ELR (cell line): Measurements from ENCODE around the gene PIEZO1.
"Not testable (repeated sequence)": the region's sequence is repeated elsewhere in the genome, so short reads cannot be mapped to it uniquely, and the experiment has no call there.

Experiments
- DNase-seq: peaks from one replicate; pipeline ENCODE4 v3.0.0-alpha.2; 2015; ENCODE audit warnings: low read depth

PIEZO1 gene

DNA sequence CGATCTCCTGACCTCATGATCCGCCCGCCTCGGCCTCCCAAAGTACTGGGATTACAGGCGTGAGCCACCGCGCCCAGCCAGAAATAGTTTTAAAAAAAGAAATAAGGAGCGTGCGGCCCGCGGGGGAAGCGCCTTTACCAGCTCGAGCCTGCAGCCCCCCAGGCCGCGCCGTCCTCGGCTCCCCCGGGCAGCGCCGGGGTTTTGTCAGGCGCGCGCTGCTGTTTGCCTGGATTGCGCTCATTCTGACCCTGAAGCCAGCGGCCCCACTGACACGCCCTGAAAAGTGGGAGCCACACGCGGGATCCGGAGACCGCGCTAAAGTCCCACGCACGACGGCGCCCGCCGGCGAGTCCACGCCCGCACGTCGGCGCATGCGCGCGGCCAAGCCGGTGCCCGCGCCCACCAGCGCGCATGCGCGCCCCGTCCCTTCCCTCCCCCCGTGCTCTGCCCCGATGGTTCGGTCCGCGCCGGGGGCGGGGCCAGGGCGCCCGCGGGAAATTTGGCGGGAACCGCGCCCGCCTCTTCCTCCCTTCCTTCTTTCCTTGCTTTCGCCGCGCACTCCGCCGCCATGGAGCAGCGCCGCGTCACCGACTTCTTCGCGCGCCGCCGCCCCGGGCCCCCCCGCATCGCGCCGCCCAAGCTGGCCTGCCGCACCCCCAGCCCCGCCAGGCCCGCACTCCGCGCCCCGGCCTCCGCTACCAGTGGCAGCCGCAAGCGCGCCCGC lies 18.4 kb upstream of the PIEZO1 start, which contains the start of gene CDT1:
Gene CDT1, plus strand, starts transcription at position 526 of the 724 bp plus-strand sequence. Its CDS starts 43 bp downstream, at position 569.
- peak; percentile 86 for DNase-seq

DNA sequence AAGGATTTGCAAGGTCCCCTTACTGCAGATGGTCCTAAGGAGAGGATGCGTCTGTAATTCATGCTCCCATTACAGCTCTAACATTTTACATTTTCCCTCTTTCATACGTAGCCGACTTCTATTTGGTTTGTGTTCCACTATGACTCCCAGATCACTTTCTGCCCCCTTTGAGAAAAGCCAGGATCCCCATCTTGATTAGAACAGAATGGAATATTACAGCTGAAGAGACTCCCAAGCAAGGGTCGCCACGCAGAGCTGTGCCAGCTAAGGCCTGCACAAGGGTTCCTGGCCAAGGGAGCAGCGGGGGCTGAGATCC lies 15.2 kb upstream of the PIEZO1 start:
- no peak for DNase-seq

DNA sequence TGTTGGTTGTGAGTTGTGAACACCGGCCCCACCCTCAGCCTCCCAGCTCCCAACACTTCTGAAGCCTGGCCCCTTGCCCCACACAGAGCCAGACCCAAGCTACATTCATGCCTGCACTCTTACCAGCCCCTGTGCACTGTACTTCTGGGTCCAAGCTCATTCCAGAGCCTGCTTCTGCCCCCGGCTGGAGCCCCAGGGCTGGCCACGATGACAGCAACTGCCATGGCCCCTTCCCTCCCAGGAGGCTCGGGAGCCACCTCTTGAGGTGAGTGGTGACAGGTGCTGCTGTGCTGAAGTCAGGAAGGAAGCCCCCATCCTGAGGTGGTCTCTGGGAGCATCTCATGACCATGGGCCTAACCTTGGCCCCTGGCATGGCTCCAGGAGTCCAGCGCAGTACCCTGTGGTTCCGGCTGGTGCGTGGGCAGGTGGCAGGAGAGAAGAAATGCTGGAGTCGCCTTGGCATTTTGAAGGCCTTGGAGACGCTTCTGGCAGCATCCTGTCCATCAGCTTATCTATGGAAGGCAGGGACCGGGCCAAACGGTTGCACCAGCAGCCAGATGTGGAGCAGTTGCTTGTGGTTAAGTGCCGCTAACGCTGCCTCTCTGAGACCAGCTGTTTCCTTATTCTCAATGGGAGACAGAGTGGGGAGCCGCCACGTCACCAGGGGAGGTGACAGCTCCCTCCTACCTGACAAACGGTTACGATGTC lies 14.7 kb upstream of the PIEZO1 start:
- no peak for DNase-seq

DNA sequence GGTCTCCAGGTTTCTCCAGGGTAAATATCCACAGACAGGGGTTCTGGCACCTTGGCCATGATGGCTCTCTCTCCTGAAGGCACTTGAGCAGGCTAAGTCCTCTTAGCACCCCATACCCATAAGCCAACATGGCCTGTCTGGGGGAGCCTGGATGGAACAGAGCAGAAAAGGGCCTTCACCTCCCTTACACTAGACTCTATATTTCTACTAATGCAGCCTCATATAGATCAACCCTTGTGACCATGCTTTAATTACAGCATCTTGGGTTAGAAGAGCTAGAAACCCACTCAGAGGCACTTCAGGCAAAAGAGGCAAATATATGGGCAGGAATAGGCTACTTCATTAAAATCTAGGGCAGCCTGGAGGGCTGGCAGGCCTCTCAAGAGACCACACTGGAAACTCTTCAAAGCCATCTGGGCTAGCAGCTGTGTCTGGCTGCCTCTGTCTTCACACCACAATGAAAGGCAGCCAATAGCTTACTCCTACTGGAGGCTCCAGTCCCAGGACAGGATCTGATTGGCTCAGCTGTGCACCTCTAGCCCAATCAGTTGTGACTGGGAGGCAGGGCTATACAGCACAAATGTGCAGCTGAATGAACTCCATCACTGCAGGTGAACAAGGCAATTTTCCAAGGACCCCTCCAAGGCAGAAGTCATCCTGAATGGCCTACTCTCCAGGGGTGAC lies 13.9 kb upstream of the PIEZO1 start:
- DNase-seq, result no peak

DNA sequence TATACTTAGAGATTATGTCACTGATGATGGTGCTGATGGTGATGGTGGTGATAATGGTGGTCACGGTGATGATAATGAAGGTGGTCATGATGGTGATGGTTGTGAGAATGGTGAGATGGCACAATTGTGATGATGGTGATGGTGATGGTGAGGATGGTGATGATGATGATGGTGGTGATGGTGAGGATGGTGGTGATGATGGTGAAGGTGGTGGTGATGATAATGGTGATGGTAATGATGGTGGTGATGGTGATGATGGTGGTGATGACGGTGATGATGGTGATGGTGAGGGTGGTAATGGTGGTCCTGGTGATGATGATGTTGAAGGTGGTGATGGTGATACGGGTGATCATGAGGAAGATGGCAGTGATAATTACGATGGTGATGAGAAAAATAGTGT lies 13.1 kb upstream of the PIEZO1 start:
- DNase-seq, result no peak

DNA sequence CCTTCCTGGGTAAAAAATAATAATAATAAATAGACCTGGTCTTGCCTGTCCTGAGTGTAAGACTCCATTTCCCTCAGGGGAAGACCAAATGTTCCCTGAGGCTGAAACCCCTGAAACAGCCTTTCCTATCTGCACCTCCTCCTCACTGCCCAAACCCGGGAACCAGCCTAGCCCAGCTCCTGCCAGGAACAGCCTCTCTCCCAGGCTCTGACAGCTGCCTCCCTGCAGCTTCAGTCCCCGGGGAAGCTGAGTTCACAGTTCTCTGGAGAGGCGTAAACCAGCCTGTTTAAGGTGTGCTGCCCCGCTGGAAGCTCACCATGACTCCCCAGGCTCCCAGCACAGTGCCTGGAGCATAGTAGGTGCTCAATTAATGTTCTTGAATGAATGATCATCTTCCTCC lies 11.3 kb upstream of the PIEZO1 start:
- no peak for DNase-seq

DNA sequence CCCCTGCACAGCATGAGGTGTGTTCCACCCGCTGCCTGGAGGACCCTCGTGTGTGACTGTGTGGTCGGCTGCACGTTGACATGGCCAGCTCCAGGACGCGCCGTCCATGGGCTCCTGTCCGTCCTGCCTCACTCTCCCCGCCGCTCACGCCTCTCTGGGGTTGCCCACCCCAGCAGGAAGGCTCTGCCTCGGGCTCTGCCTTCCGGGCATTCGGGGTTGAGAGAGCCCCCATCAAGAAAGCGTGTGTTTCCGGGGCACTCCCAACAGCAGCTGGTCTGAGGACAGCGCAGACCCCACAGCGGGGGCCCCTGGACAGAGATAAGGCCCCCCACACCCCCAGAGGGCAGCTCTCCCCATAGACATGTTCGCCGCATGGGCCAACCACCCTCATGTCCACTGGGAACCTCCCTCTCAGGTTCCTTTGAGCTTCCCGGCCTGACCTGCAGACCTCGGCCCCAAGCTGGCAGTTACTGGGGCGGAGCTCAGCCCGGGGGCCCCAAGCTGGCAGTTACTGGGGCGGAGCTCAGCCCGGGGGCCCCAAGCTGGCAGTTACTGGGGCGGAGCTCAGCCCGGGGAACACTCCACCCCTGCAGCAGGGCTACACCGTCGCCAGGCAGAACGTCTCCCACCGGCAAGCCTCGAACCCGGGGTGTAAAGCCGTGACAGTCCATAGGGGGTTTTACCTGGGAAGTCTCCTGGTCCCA lies 8.4 kb upstream of the PIEZO1 start:
- DNase-seq, result no peak

DNA sequence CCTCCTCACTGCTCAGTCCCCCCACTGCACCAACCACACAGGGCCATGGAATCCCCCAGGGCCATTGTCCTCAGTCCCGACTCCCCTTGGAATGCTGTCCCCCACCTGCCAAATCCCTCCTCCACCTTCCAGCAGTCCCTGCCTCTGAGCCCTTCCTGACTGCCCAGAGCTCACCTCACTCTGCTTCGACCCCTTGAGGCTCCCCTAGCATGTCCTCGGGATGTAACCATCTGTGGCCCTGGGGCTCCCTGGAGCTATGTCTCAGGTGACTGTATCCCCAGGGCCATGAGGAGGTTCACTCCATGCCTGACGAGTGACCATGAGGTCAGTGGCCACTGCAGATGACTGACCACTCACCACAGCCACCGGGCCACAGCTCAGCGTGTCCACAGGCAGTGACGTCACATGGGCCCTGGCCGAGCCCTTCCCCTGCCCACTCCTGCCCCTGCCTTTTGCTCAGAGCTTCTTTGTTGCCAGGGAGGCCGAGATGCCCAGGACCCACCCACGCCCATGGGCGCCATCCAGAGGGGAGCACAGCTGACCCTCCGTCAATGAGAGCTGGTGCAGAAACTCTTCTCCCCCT lies 7.7 kb upstream of the PIEZO1 start:
- DNase-seq, result no peak

DNA sequence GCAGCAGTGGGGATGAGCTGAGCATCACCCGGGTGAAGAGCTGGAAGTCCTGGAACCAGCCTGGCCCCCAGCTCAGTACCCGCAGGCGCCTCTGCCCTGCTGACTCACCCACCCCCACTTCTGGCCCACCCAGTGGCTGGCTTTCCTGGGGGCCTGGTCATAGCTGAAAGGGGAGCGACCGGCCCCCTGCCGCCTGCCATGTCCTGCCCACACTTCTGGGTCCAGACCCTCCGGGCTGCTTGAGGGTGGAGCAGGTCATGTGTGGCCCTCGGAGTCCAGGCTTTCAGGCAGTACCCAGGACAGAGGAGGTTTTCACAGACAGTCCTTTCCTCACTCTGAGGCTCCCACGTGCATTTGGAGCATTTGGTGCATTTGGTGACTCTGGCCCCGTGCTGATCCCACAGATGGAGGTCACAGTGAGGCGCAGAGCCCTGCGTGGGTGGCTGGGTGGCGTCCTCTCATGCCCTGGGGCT lies 7.1 kb upstream of the PIEZO1 start:
- DNase-seq, result peak; percentile 70

DNA sequence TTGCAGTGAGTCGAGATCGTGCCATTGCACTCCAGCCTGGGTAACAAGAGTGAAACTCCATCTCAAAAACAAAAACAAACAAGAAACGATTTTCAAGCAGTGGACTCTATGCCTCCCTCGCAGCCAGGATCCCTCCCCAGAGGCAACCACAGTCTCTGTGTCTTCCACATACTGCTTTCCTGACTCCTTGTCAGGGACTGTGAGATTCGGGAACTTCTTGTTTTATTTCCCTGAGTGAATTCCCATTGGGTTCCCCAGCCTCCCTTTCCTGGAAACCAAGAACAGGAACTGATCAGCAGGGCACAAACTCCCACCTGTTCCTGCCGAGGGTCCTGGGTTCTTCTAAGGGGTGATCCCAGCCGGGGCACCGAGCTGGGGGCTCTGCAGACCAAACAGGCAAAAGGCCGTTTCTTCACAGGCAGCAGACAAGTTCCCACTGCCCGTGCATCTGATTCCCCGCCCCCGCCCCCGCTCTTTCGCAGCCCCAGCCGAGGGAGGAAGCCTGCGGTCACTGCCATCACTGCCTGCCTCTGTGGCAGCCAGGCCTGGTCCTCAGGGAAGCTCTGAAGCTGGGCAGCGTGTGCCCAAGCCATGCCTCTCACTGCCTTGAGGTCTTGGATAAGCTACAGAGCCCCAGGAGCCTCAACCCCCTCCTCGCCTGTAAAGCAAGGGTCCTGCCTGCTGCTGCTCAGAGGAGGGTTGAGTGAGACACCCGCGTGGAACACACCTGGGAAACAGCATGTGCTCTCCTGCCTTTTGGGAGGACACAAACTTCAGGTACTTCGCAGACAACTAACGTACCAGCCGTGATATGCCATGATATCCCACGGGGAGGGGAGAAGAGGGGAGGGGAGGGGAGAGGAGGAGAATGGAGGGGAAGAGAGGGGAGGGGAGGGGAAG lies 5.5 kb upstream of the PIEZO1 start:
- peak; percentile 47 for DNase-seq

DNA sequence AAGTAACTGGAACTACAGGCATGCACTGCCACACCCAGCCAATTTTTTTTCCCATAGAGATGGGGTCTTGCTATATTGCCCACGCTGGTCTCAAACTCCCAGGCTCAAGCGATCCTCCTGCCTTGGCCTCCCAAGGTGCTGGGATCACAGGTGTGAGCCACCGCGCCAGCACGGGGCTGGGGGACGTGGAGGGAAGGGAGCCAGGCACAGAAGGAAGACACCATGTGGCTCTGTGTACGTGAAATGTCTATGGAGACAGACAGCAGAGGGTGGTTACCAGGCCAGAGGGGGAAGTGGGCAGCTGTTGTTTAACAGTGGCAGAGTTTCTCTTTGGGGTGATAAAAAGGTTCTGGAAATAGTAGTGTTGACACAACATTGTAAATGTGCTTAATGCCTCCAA lies 4.6 kb upstream of the PIEZO1 start:
- no peak for DNase-seq

DNA sequence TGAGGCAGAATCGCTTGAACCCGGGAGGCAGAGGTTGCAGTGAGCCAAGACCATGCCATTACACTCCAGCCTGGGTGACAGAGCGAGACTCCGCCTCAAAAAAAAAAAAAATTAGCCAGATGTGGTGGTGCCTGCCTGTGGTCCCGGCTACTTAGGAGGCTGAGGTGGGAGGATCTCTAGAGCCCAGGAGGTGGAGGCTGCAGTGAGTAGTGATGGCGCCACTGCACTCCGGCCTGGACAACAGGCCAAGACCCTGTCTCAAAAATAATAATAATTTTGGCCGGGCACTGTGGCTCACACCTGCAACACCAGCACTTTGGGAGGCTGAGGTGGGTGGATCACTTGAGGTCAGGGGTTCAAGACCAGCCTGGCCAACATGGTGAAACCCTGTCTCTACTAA lies 3.7 kb upstream of the PIEZO1 start:
- DNase-seq, result not testable (repeated sequence)

DNA sequence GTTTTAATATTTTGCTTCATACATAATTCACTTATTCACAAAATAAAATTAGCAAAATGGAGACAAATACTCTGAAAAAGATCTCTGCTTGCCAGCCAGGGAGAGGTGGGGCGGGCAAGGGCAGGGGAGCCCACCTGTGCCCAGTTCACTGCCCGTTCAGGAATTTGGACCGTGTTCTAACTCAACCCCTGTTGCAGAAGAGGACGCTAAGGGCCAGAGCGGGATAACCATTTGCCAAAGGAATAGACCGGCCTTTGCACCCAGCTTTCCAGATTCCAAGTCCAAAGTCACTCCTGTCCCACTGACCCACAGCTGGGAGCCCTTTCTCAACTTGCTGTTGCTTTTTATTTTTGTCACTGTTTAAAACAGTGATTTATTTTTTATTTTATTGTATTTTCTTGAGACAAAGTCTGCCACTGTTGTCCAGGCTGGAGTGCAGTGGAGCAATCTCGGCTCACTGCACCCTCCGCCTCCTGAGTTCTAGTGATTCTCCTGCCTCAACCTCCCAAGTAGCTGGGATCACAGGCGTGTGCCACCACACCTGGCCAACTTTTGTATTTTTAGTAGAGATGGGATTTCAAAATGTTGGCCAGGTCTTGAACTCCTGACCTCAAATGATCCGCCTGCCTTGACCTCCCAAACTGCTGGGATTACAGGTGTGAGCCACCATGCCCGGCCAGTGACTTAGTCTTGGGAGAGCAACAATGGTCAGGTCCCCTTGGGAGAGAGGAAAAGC lies 2.7 kb upstream of the PIEZO1 start:
- DNase-seq, result no peak

DNA sequence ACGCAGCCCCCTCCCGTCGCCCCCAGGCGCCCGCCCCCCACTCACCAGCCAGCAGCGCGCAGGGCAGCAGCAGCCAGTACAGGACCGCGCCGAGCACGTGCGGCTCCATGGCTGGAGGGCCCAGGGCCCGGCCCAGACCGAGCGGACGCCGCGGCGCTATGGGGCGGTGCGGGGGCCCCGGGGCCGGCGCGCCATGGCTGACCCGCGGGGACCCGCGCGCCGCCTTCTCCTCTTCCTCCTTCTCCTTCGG lies 239 bp downstream of the PIEZO1 start:
- no peak for DNase-seq

DNA sequence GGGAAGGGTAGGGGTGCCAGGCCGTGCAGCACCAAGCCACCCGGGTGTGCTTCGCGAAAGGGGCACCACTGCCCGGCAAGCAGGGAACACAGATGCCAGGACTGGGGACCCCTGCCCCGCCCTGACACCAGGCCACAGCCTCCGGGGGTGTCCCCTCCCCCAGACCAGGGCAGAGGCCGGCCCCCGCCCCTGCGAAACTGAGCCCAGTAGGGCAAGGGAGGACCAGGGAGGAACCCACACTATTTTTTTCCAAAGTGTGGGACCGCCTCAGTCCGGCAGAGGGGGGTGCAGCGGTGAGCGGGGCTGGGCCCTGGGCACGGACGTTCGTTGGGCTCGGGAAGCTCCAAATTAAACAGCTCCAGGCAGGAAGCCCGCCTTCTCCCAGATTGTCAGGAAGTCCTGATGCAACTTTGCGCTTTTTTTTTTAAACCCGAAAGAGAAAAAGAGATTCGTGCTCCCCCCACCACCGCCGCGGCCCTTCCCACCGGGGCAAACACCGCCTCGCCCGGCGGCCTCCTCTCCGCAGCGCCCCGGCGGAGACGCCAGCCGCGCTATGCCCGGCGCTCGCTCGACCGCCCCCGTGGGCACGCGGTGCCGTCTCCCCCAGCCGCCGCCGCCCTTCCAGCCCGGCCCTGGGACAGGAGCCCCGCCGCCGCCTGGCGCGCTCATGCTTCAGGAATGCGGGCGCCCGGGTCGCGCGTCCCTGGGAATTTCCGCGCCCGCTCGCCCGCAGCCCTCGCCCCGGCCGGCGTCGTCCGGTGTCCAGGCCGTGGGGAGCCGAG lies 755 bp downstream of the PIEZO1 start:
- peak; percentile 88 for DNase-seq

DNA sequence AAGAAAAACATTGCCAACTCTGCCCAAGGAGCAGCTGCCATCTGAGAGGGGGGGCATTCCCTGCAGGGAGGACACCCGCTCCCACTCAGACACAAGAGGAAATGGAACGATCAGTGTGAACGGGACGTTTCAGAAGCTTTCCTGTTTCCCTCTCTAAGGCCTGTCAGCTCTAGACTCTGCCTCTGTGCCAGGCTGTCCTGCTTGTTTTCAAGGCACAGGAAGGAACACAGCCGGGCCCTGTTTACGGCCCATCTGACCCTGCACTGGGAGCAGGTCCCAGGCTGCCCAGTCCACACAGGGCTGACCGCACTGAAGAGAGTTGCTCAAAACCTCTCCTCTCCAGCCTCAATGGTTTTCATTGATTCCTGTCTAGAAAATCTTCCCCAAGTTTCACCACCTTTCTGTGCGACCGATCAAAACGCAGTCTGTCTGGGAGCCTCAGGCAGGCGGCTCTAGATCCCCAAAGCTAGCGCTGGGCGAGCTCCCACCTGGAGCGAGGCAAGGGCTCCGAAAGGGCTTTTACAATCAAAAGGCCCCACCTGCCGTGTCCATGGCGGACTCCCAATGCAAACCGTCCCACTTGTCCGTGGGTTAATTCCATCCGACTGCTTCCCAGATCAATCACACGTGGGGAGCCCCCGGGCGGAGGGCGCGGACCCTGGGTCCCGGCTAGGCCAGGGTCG lies 1.5 kb downstream of the PIEZO1 start:
- peak; percentile 66 for DNase-seq

DNA sequence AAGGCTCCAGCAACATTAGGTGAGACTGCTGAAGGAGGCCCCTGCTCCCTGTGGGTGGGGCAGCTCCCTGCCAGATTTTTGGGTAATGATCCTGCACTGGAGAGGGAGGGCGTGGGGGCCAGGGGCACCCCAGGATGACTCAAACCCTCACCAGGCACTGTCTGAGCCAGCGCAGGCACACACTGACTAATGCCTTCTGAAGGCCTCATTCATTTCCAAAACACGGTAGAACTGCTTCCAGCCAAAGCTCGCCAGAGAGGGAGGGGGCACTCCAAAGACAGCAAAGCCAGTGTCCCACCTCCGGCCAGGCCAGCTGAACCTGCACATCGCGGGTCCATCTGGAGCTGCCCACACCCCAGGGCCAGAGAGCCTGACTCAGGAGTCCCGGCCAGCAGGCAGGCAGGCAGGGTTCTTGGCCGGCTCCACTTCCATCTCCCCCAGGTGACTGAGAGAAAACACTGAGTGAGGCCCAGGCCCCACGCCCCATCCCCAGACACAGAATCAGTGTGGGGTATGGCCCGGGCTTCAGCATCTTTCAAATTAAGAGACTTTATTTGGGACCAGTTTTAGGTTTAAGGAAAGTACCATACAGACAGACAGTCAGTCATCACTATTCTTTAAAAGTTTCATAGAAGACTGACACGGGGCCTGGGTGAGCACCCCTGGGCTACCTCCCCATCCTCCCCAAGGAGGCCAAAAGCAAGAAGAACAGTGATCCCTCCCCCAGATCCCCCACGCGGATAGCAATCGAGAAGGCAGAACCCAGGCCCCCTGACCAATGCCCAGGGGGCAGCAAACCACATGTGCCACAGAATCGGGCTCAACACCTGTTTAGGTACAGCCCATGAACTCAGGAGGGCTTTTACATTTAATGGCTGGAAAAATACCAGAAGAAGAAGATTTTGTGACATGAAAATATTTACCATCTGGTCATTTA lies 2.3 kb downstream of the PIEZO1 start:
- DNase-seq, result peak; percentile 91
